ENCODE data around the gene ZFP36L1. TPM values are rescaled to one million over a fixed set of nuclear protein-coding genes. Genes with fewer than 3 reads are reported as not detected.

The ZFP36L1 gene
- total and polyA plus RNA-seq, 2 of the 13 experiments (the other 11 are each of a cell fraction or from before 2014, with no cell fraction given), result 7.4 to 10.2 TPM

DNA sequence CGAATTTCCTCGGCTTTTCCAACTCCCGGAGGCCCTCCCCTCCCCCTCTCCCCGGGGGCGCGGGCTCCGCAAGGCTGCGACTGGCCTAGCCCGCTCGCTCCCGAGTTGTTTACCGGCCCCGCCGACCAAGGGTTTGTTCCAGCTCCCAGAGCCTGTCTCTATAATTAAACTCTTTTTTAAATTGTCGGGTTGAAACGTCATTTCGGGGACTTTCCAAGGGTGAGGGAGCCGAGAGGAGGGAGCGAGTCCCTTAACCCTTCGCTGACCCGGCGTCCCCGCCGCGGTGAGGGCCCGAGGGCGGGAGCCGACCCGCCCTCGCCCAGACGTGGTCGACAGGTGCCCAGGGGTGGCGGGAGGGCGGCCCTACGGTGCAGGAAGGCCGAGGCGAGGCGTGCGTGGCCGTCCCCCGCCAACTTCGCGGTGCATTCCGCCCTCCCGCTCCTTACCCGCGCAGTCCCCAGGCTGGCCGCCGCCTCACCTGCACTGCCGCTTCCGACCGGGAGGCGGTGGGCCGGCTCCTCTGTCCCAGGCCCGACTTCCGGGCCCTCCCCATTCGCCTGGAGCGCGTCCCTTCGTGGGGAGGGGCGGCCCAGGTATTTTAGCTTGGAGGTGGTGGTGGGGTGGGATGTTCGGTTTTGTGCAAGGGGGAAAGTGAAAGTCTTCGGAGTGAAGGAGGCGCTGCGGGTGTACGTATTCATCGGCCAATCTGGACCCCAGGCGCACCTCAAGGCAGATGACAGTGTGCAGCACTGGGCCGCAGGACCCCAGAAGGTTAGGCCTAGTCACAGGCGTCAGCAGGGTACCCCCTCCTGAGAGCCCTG, 2.9 kb upstream of the ZFP36L1 start (continued):
- TF ChIP-seq RXRA (CRISPR knock-in tag; IDR thresholded peaks at IDR 0.05), result peak; percentile 83; the same call in 1 of the 2 replicates
- TF ChIP-seq ZNF772 (CRISPR knock-in tag; IDR thresholded peaks at IDR 0.05), result peak; percentile 87
- TF ChIP-seq, protein P1, sequence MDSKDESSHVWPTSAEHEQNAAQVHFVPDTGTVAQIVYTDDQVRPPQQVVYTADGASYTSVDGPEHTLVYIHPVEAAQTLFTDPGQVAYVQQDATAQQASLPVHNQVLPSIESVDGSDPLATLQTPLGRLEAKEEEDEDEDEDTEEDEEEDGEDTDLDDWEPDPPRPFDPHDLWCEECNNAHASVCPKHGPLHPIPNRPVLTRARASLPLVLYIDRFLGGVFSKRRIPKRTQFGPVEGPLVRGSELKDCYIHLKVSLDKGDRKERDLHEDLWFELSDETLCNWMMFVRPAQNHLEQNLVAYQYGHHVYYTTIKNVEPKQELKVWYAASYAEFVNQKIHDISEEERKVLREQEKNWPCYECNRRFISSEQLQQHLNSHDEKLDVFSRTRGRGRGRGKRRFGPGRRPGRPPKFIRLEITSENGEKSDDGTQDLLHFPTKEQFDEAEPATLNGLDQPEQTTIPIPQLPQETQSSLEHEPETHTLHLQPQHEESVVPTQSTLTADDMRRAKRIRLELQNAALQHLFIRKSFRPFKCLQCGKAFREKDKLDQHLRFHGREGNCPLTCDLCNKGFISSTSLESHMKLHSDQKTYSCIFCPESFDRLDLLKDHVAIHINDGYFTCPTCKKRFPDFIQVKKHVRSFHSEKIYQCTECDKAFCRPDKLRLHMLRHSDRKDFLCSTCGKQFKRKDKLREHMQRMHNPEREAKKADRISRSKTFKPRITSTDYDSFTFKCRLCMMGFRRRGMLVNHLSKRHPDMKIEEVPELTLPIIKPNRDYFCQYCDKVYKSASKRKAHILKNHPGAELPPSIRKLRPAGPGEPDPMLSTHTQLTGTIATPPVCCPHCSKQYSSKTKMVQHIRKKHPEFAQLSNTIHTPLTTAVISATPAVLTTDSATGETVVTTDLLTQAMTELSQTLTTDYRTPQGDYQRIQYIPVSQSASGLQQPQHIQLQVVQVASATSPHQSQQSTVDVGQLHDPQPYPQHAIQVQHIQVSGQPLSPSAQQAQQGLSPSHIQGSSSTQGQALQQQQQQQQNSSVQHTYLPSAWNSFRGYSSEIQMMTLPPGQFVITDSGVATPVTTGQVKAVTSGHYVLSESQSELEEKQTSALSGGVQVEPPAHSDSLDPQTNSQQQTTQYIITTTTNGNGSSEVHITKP (CRISPR knock-in tag; IDR thresholded peaks at IDR 0.05; ENCODE audit: low read depth), result 0 out of 2 replicates have a peak, but pooled peaks have one; percentile 19
- TF ChIP-seq SNAI1 (CRISPR knock-in tag; IDR thresholded peaks at IDR 0.05; ENCODE audit: borderline replicate concordance), result no peak
- TF ChIP-seq, protein P2, sequence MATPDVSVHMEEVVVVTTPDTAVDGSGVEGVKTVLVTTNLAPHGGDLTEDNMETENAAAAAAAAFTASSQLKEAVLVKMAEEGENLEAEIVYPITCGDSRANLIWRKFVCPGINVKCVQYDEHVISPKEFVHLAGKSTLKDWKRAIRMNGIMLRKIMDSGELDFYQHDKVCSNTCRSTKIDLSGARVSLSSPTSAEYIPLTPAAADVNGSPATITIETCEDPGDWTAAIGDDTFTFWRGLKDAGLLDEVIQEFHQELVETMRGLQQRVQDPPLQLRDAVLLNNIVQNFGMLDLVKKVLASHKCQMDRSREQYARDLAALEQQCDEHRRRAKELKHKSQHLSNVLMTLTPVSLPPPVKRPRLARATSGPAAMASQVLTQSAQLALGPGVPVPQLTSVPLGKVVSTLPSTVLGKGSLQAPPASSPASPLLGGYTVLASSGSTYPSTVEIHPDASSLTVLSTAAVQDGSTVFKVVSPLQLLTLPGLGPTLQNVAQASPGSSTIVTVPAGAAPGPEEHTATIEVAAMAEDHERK (CRISPR knock-in tag; IDR thresholded peaks at IDR 0.05; ENCODE audit: low read depth), result no peak
- TF ChIP-seq, protein P3, sequence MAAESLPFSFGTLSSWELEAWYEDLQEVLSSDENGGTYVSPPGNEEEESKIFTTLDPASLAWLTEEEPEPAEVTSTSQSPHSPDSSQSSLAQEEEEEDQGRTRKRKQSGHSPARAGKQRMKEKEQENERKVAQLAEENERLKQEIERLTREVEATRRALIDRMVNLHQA (CRISPR knock-in tag; IDR thresholded peaks at IDR 0.05), result no peak
- TF ChIP-seq MBNL3 (CRISPR knock-in tag; conservative IDR thresholded peaks at IDR 0.05), result no peak
- peak; percentile 94; the same call in 1 of the 2 replicates for TF ChIP-seq ZNF746 (CRISPR knock-in tag; IDR thresholded peaks at IDR 0.05)
- no peak for TF ChIP-seq MTF2 (CRISPR knock-in tag; IDR thresholded peaks at IDR 0.05; ENCODE audit: borderline replicate concordance)
- TF ChIP-seq ZBTB1 (CRISPR knock-in tag; IDR thresholded peaks at IDR 0.05; ENCODE audit: borderline replicate concordance), result no peak
- no peak for TF ChIP-seq STAT5B (CRISPR knock-in tag; IDR thresholded peaks at IDR 0.05)
- TF ChIP-seq ZNF564 (CRISPR knock-in tag; IDR thresholded peaks at IDR 0.05), result no peak
- TF ChIP-seq SNAPC2 (CRISPR knock-in tag; IDR thresholded peaks at IDR 0.05), result no peak
- peak; percentile 55 for TF ChIP-seq RARA (CRISPR knock-in tag; IDR thresholded peaks at IDR 0.05)
- TF ChIP-seq CHCHD3 (CRISPR knock-in tag; IDR thresholded peaks at IDR 0.05), result no peak
- peak; percentile 83 for TF ChIP-seq ZNF761 (CRISPR knock-in tag; conservative IDR thresholded peaks at IDR 0.05)
- no peak for TF ChIP-seq SMYD3 (CRISPR knock-in tag; IDR thresholded peaks at IDR 0.05)
- no peak for TF ChIP-seq NR2F6 (IDR thresholded peaks at IDR 0.05)
- no peak for TF ChIP-seq NR2F6 (CRISPR knock-in tag; IDR thresholded peaks at IDR 0.05)
- TF ChIP-seq SIX4 (CRISPR knock-in tag; IDR thresholded peaks at IDR 0.05), result no peak
- TF ChIP-seq, protein P4, sequence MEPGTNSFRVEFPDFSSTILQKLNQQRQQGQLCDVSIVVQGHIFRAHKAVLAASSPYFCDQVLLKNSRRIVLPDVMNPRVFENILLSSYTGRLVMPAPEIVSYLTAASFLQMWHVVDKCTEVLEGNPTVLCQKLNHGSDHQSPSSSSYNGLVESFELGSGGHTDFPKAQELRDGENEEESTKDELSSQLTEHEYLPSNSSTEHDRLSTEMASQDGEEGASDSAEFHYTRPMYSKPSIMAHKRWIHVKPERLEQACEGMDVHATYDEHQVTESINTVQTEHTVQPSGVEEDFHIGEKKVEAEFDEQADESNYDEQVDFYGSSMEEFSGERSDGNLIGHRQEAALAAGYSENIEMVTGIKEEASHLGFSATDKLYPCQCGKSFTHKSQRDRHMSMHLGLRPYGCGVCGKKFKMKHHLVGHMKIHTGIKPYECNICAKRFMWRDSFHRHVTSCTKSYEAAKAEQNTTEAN (CRISPR knock-in tag; conservative IDR thresholded peaks at IDR 0.05), result no peak
- no peak for TF ChIP-seq CEBPB (IDR thresholded peaks at IDR 0.05; ENCODE audit: borderline replicate concordance, low read depth, low read length)
- TF ChIP-seq ZNF713 (CRISPR knock-in tag; IDR thresholded peaks at IDR 0.05), result 0 out of 2 replicates have a peak, but pooled peaks have one; percentile 35
- no peak for TF ChIP-seq ZNF382 (CRISPR knock-in tag; IDR thresholded peaks at IDR 0.05; ENCODE audit: borderline replicate concordance)
- TF ChIP-seq KAT7 (CRISPR knock-in tag; IDR thresholded peaks at IDR 0.05; ENCODE audit: borderline replicate concordance), result peak; percentile 91
- no peak for TF ChIP-seq ZNF234 (CRISPR knock-in tag; conservative IDR thresholded peaks at IDR 0.05)

All from HepG2 (cell line).